Astrocyte (in vitro differentiated cells and primary cell): ENCODE results near the gene PXDN. TPM values are rescaled to one million over a fixed set of nuclear protein-coding genes. Genes with fewer than 3 reads are reported as not detected.

ENCODE experiments used
- DNase-seq: peaks from one replicate; pipeline ENCODE4 v3.0.0-alpha.2; 2010; ENCODE audit warnings: low read depth
- FAIRE-seq: peaks from 2 replicates; lab custom pipeline; 2011; peaks lifted over from hg19 to GRCh38; lab: Jason Lieb, UNC
- H2AFZ ChIP-seq: 2 replicates; pipeline ENCODE4 v1.6.0; 2012; ENCODE audit warnings: low read depth, low read length, inconsistent platforms
- H3K27ac ChIP-seq: 2 replicates; pipeline ENCODE4 v1.5.1; 2011; ENCODE audit warnings: low read depth, low read length, inconsistent platforms
- H3K27me3 ChIP-seq: 2 replicates; pipeline ENCODE4 v1.6.0; 2011; ENCODE audit warnings: low read length, inconsistent platforms; ENCODE audit not compliant: insufficient read depth
- H3K36me3 ChIP-seq: 2 replicates; pipeline ENCODE4 v1.5.1; 2011; ENCODE audit warnings: low read length, inconsistent platforms; ENCODE audit not compliant: insufficient read depth
- H3K4me1 ChIP-seq: 2 replicates; pipeline ENCODE4 v1.5.1; 2011; ENCODE audit warnings: low read length, inconsistent platforms; ENCODE audit not compliant: insufficient read depth
- H3K4me2 ChIP-seq: 2 replicates; pipeline ENCODE4 v1.6.0; 2012; ENCODE audit warnings: low read length, inconsistent platforms
- H3K4me3 ChIP-seq: 2 replicates; pipeline ENCODE4 v1.5.1; 2011; ENCODE audit warnings: low read depth, mild to moderate bottlenecking, low read length, inconsistent platforms; ENCODE audit not compliant: insufficient read depth
- H3K79me2 ChIP-seq: 2 replicates; pipeline ENCODE4 v1.6.0; 2012; ENCODE audit warnings: mild to moderate bottlenecking, low read length, inconsistent platforms; ENCODE audit not compliant: insufficient read depth
- H3K9ac ChIP-seq: 2 replicates; pipeline ENCODE4 v1.6.0; 2012; ENCODE audit warnings: mild to moderate bottlenecking, low read length, inconsistent platforms
- H3K9me3 ChIP-seq: 2 replicates; pipeline ENCODE4 v1.5.1; 2012; ENCODE audit warnings: low read depth, mild to moderate bottlenecking, low read length, inconsistent platforms; ENCODE audit not compliant: insufficient read depth
- H4K20me1 ChIP-seq: 2 replicates; pipeline ENCODE4 v1.6.0; 2012; ENCODE audit warnings: low read length, inconsistent platforms; ENCODE audit not compliant: insufficient read depth
- H3K27ac Mint-ChIP-seq: one replicate; pipeline ENCODE4 v1.8.0; 2021; ENCODE audit warnings: mild to moderate bottlenecking, mixed read lengths; ENCODE audit not compliant: unreplicated experiment
- H3K27me3 Mint-ChIP-seq: one replicate; pipeline ENCODE4 v1.8.0; 2021; ENCODE audit warnings: low read depth, mixed read lengths; ENCODE audit not compliant: unreplicated experiment
- H3K36me3 Mint-ChIP-seq: one replicate; pipeline ENCODE4 v1.8.0; 2021; ENCODE audit warnings: low read depth, mixed read lengths; ENCODE audit not compliant: unreplicated experiment
- H3K4me1 Mint-ChIP-seq: one replicate; pipeline ENCODE4 v1.8.0; 2021; ENCODE audit warnings: low read depth, mixed read lengths; ENCODE audit not compliant: unreplicated experiment
- H3K4me3 Mint-ChIP-seq: one replicate; pipeline ENCODE4 v1.8.0; 2021; ENCODE audit warnings: mild to moderate bottlenecking, moderate library complexity, mixed read lengths; ENCODE audit not compliant: unreplicated experiment
- H3K9me3 Mint-ChIP-seq: one replicate; pipeline ENCODE4 v1.8.0; 2021; ENCODE audit warnings: mild to moderate bottlenecking, mixed read lengths; ENCODE audit not compliant: unreplicated experiment
- CTCF ChIP-seq: IDR thresholded peaks from 2 replicates; pipeline ENCODE4 v1.5.1; 2011; ENCODE audit warnings: low read depth, mild to moderate bottlenecking, inconsistent platforms, low read length, moderate library complexity; ENCODE audit not compliant: insufficient read depth
- EZH2 ChIP-seq: IDR thresholded peaks from 2 replicates; pipeline ENCODE4 v1.6.1; 2012; ENCODE audit warnings: mild to moderate bottlenecking, low read length, inconsistent platforms; ENCODE audit not compliant: insufficient read depth
- total RNA-seq: library from RNA; stranded (reverse); gene quantifications from 2 replicates; pipeline ENCODE4 v1.2.1, GENCODE V29; 2021

Gene PXDN
- total RNA-seq, 1 donor from 2014 or later: 417 TPM

- Mint-ChIP-seq H3K36me3 (no peaks in the 10 kb centered on the region), H3K4me3 (no peak overlapping the region), H3K27me3 (peaks cover 46% of the 10 kb centered on the region), H3K4me1 (no peaks in the 10 kb centered on the region), H3K27ac (no peak overlapping the region), H3K9me3 (no peaks in the 10 kb centered on the region)
- Histone ChIP-seq H3K4me1 (peaks cover 2% of the 10 kb centered on the region), H3K27me3 (peaks cover 13% of the 10 kb centered on the region), H3K9me3 (no peaks in the 10 kb centered on the region), H3K79me2 (no peaks in the 10 kb centered on the region), H3K36me3 (no peaks in the 10 kb centered on the region), H3K4me2 (no peak overlapping the region), H2AFZ (no peak overlapping the region), H3K27ac (no peak overlapping the region), H3K9ac (no peak overlapping the region), H4K20me1 (no peaks in the 10 kb centered on the region), H3K4me3 (no peak overlapping the region)
- DNase-seq: no peak
- FAIRE-seq: no peak
- TF ChIP-seq CTCF: no peak
- no peak for TF ChIP-seq EZH2
Measured at GRCh38 chr2:1778566-1778965, 34.3 kb upstream of the PXDN start.

GRCh38 chr2:1777781-1778180 lies 33.5 kb upstream of the PXDN start:
- Mint-ChIP-seq H3K27ac (no peak overlapping the region), H3K4me1 (no peaks in the 10 kb centered on the region), H3K36me3 (no peaks in the 10 kb centered on the region), H3K4me3 (no peak overlapping the region), H3K9me3 (no peaks in the 10 kb centered on the region), H3K27me3 (peaks cover 52% of the 10 kb centered on the region)
- no peak overlapping the region for H3K27ac ChIP-seq
- TF ChIP-seq EZH2 (no peak), CTCF (no peak)
- H3K79me2 ChIP-seq: no peaks in the 10 kb centered on the region
- peaks cover 13% of the 10 kb centered on the region for H3K27me3 ChIP-seq
- no peak overlapping the region for H3K4me2 ChIP-seq
- no peak overlapping the region for H3K4me3 ChIP-seq
- no peaks in the 10 kb centered on the region for H3K36me3 ChIP-seq
- peaks cover 2% of the 10 kb centered on the region for H3K4me1 ChIP-seq
- DNase-seq (no peak), FAIRE-seq (no peak)
- H3K9ac ChIP-seq: no peak overlapping the region
- no peaks in the 10 kb centered on the region for H4K20me1 ChIP-seq
- no peaks in the 10 kb centered on the region for H3K9me3 ChIP-seq
- H2AFZ ChIP-seq: no peak overlapping the region

- Histone ChIP-seq H3K79me2 (no peaks in the 10 kb centered on the region), H3K9ac (no peak overlapping the region), H4K20me1 (no peaks in the 10 kb centered on the region), H3K4me2 (no peak overlapping the region), H3K27me3 (peaks cover 13% of the 10 kb centered on the region), H3K9me3 (no peaks in the 10 kb centered on the region), H2AFZ (no peak overlapping the region), H3K4me1 (peaks cover 2% of the 10 kb centered on the region), H3K36me3 (no peaks in the 10 kb centered on the region), H3K27ac (no peak overlapping the region), H3K4me3 (no peak overlapping the region)
- no peaks in the 10 kb centered on the region for H3K9me3 Mint-ChIP-seq
- DNase-seq: no peak
- TF ChIP-seq EZH2 (no peak), CTCF (no peak)
- no peak overlapping the region for H3K27ac Mint-ChIP-seq
- FAIRE-seq: no peak
- no peaks in the 10 kb centered on the region for H3K4me1 Mint-ChIP-seq
- peaks cover 49% of the 10 kb centered on the region for H3K27me3 Mint-ChIP-seq
- no peaks in the 10 kb centered on the region for H3K36me3 Mint-ChIP-seq
- H3K4me3 Mint-ChIP-seq: no peak overlapping the region
Measured at GRCh38 chr2:1777156-1777555, 32.8 kb upstream of the PXDN start.
